Nephron (organoid): Measurements from ENCODE around the gene PPP4R3A.

Experiments used
- H3K27ac Mint-ChIP-seq, 3 experiments: 2 replicates each; pipeline ENCODE4 v1.8.0; 2020; ENCODE audit warnings: mixed read lengths in 3 of 3, mild to moderate bottlenecking in 2 of 3, moderate library complexity in 1 of 3
- H3K27me3 Mint-ChIP-seq: 2 replicates; pipeline ENCODE4 v1.8.0; 2021; ENCODE audit warnings: low read depth, mild to moderate bottlenecking, moderate library complexity, mixed read lengths
- H3K36me3 Mint-ChIP-seq: 2 replicates; pipeline ENCODE4 v1.8.0; 2020; ENCODE audit warnings: low read depth, mixed read lengths
- H3K4me1 Mint-ChIP-seq: 2 replicates; pipeline ENCODE4 v1.8.0; 2020; ENCODE audit warnings: mixed read lengths
- H3K4me3 Mint-ChIP-seq, 3 experiments: 2 replicates each; pipeline ENCODE4 v1.8.0; 2020; ENCODE audit warnings: mild to moderate bottlenecking in 3 of 3, mixed read lengths in 3 of 3, moderate library complexity in 2 of 3
- H3K9me3 Mint-ChIP-seq: 2 replicates; pipeline ENCODE4 v1.8.0; 2020; ENCODE audit warnings: mixed read lengths
- CTCF ChIP-seq, 3 experiments: fragments of 200-600 bp; sonication (generic); IDR thresholded peaks; one replicate each; pipeline ENCODE4 v1.5.0; 2021; ENCODE audit warnings: antibody characterized with exemption in 3 of 3; ENCODE audit not compliant: unreplicated experiment in 3 of 3

Gene PPP4R3A

GRCh38 chr14:91521061-91521640, 11.0 kb upstream of the PPP4R3A start:
- Mint-ChIP-seq H3K36me3 (no peaks in the 10 kb centered on the region), H3K27me3 (peaks cover 14% of the 10 kb centered on the region), H3K4me3 (no peak overlapping the region), H3K27ac (no peak overlapping the region), H3K4me1 (no peaks in the 10 kb centered on the region), H3K9me3 (peaks cover 2% of the 10 kb centered on the region)
- TF ChIP-seq CTCF (IDR thresholded peaks at IDR 0.05; ENCODE audit: unreplicated experiment in 3 of 3) = no peak

- H3K4me1 Mint-ChIP-seq = no peaks in the 10 kb centered on the region
- peaks cover 14% of the 10 kb centered on the region for H3K27me3 Mint-ChIP-seq
- no peaks in the 10 kb centered on the region for H3K36me3 Mint-ChIP-seq
- no peak overlapping the region for H3K27ac Mint-ChIP-seq
- no peak overlapping the region for H3K4me3 Mint-ChIP-seq
- TF ChIP-seq CTCF (IDR thresholded peaks at IDR 0.05; ENCODE audit: unreplicated experiment in 3 of 3) = no peak
- H3K9me3 Mint-ChIP-seq = peaks cover 2% of the 10 kb centered on the region
These were observed 10.0 kb upstream of the PPP4R3A start for GRCh38 chr14:91520138-91520537.

GRCh38 chr14:91519239-91520036, 9.3 kb upstream of the PPP4R3A start:
- Mint-ChIP-seq H3K4me1 (no peaks in the 10 kb centered on the region), H3K36me3 (no peaks in the 10 kb centered on the region), H3K27me3 (peaks cover 13% of the 10 kb centered on the region), H3K4me3 (no peak overlapping the region), H3K9me3 (peaks cover 2% of the 10 kb centered on the region), H3K27ac (no peak overlapping the region)
- TF ChIP-seq CTCF (IDR thresholded peaks at IDR 0.05; ENCODE audit: unreplicated experiment in 3 of 3) = no peak

GRCh38 chr14:91516663-91517388, 6.7 kb upstream of the PPP4R3A start:
- no peaks in the 10 kb centered on the region for H3K36me3 Mint-ChIP-seq
- H3K9me3 Mint-ChIP-seq = no peaks in the 10 kb centered on the region
- no peak for TF ChIP-seq CTCF (IDR thresholded peaks at IDR 0.05; ENCODE audit: unreplicated experiment in 3 of 3)
- H3K27me3 Mint-ChIP-seq = peaks cover 6% of the 10 kb centered on the region
- H3K27ac Mint-ChIP-seq = no peak overlapping the region
- H3K4me1 Mint-ChIP-seq = no peaks in the 10 kb centered on the region
- no peak overlapping the region for H3K4me3 Mint-ChIP-seq

GRCh38 chr14:91515979-91516378, 5.9 kb upstream of the PPP4R3A start:
- Mint-ChIP-seq H3K4me3 (no peak overlapping the region), H3K9me3 (no peaks in the 10 kb centered on the region), H3K4me1 (peaks cover 2% of the 10 kb centered on the region), H3K36me3 (no peaks in the 10 kb centered on the region), H3K27me3 (peaks cover 6% of the 10 kb centered on the region), H3K27ac (peak overlapping the region in 1 of 3 experiments; percentile 56)
- no peak for TF ChIP-seq CTCF (IDR thresholded peaks at IDR 0.05; ENCODE audit: unreplicated experiment in 3 of 3)
